HG02943 (cell line): ENCODE measurements around the gene DENND5A.

Experiments used
- ATAC-seq: cut with Tn5 transposase; IDR thresholded peaks from one replicate; pipeline ENCODE4 v1.9.1; 2021; ENCODE audit warnings: mild to moderate bottlenecking, low read depth, moderate library complexity; ENCODE audit not compliant: unreplicated experiment

Gene DENND5A

DNA sequence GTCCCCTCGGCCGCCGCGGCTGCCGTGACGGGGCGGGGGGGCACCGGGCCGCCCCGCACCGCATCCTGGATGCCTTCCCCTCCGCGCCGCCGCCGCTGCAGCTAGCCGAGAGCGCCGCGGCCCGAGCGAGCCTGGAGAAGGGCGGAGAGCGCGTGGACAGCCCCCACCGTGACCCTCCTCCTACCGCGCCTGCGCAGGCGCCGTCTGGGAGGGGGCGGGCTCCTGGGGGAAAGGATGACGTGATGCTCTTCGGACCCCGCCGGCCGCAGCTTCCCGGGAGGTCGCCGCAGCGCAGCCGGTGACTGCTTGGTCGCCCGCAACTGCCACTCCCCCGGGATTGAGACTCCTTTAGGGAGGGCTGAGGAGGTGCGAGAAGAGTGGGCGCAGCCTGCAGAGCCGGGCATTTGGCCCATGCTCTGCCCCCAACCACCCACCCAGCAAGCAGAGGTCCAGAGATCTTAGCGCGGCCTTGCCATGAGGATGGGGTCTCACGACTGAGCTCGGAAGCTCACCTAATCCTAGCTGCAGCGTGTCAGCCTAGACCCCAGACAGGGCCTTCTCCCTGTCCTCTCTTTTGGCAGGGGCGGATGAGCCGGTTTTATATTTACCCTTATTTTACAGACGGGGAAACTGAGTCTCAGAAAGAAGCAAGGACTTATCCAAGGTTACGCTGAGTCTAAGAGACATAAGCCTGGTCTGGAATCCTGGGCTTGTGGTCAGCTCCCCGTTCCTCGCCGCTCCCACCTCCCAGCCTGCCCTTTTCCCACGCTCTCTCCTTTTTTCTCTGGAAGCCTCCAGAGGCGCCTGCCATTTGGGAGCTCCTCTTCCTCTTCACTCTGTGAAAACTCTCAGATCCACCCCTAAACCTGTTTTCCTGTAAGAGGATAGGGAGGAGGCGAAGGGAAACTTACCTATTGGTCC, at the start of gene DENND5A:
Gene DENND5A (minus strand): TSS at position 140 of the 921 bp plus-strand sequence. CDS start 281 bp downstream, outside the sequence.
- ATAC-seq = no peak

DNA sequence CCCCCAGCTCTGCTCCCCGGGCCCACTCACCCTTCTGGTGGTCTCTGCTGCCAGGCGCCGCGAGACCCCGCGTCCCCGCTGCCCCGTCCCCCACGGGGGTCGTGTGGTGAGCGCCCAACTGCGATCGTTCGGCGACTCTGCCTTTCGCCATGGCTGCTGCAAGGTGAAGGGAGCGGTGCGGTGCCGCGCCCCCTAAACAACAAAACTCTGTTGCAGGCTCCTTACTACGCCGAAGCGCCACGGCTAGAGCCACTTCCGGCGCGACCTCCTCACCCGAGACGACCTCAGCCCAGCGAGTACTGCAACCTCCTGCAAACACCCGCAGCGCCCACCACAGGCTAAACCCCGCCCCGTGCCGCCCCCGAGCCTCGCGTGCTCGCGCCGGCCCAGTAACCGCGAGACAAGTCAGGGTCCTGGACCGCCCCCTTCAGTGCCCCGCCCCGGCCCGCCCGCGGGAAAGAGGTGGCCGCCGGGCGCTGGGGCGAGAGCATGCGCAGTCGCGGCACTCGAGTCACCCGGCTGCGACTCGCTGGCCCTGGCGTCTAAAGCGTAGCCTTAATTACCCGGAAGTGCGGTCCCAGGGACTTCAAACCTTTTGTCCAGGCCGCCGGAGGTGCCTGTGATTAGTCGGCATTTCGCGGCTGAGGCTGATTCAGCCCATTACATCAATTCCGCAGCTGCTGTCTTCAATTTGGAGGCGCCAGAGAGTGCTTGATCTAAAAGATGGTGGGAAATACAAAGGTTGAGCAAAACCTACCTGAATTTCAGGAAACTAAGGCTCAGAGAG, 49.3 kb upstream of the DENND5A start, which contains the start of gene TMEM41B:
Gene TMEM41B (minus strand): TSS at position 303 of the 787 bp plus-strand sequence. CDS start 152 bp downstream, at position 151.
- ATAC-seq = peak; percentile 96

DNA sequence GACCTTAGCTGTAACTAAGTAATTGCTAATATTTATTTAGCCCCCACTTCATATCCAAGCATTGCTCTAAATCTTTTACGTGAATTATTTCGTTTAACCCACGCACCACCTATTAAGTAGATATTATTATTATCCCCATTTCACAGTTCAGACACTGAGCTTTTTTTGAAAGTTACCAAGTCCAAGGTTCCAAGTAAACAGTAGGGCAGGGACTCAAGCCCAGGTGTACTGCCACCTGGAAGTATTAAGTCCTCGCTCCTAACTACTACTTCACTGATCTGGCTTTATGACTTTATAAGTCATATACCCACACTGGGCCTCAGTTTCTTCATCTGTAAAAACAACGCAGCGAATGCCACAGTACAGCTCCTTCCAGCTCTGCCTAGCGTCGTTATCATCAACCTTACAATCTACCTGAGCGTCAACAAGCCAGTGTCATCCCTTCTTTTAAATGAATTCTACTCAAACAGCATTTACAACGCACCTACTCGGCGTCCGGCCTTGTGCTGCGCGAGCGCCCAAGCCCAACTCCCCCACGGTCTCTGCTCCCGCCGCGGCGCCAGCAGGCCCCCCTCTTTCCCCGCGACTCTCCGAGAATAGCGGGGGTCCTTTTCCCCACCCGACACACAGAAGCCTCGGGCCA, 48.6 kb upstream of the DENND5A start:
- ATAC-seq = peak; percentile 11

DNA sequence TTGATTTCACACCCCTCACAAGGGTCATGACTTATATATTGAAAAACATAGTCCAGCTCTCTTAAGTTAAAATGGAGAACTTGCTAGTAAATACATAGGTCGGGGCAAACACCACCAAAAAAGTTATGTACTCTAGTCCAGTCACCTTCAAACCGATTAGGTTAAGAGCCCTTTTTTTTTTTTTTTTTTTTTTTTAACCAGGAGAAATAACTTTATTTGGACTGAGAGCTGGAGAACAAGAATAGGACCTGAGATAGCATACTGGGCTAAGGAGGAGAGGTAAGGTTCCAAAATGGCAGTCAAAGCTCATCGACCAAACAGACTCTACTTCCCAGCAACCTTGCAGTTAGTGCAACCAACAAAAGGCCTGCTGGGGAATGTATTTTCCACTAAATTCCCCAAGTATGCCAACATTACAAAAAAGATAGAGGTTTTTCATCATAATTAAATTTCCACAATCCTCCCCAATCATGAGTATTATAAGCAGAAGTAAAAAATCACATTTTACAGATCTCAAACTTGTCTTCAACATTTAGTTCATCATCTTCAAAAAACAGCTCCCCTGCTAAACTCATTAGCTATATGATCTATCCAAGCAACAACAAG, 45.4 kb upstream of the DENND5A start:
- ATAC-seq = no peak

DNA sequence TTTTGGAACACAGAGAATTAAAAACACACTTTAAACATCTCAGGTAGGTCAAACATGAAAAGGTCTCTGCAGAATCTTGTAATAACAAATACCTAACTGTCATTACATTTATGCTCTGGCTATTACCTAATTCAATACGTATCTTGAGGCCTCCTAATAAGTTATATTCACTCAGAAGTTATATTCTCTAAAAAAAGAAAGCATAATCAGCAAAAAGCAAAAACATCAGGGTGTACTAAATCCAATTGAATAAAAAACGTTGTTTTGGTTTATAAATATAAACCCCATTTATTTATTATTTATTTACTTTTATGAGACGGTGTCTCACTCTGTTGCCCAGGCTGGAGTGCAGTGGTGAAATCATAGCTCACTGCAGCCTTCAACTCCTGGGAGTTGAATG, 39.0 kb upstream of the DENND5A start:
- ATAC-seq = no peak

DNA sequence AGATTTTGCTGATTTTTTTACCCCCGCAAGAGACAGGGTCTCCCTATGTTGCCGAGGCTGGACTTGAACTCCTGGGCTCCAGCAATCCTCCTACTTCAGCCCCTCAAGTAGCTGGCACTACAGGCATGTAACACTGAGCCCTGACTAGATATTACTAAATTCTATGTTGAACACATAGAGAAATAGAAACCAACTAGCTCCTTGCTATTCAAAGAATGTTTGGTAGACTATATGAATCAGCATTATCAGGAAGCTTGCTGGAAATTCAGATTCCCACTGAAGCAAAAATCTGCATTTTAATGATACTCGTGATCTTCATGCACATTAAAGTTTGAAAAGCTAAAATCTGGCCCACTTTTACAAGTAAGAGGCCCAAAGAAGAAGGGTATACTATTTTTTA, 37.3 kb upstream of the DENND5A start:
- ATAC-seq = no peak

DNA sequence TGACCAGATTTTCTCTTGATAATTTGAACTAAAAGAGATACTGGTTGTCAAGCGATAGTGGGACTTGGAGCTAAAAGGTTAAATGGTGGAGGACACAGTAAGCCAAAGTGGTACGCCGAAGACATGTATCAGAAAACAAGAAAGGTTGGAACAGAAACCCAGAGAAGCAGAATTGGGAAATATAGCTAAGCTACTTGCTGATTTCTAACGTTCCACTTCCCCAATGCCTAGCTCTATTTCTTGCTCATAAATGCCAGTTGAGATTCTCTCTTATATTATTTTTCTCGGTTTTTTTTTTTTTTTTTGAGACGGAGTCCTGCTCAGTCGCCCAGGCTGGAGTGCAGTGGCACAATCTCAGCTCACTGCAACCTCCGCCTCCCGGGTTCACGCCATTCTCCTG, 36.6 kb upstream of the DENND5A start:
- ATAC-seq = no peak

DNA sequence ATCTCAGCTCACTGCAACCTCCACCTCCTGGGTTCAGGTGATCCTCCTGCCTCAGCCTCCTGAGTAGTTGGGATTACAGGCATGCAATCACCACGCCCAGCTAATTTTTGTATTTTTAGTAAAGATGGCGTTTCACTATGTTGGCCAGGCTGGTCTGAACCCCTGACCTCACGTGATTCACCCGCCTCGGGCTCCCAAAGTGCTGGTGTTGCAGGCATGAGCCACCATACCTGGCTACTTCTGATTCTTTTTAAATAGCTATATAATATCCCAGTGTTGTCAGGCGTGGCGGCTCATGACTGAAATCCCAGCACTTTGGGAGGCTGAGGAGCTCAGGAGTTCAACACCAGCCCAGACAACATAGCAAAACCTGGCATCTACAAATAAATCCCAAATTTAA, 28.5 kb upstream of the DENND5A start:
- ATAC-seq = no peak

DNA sequence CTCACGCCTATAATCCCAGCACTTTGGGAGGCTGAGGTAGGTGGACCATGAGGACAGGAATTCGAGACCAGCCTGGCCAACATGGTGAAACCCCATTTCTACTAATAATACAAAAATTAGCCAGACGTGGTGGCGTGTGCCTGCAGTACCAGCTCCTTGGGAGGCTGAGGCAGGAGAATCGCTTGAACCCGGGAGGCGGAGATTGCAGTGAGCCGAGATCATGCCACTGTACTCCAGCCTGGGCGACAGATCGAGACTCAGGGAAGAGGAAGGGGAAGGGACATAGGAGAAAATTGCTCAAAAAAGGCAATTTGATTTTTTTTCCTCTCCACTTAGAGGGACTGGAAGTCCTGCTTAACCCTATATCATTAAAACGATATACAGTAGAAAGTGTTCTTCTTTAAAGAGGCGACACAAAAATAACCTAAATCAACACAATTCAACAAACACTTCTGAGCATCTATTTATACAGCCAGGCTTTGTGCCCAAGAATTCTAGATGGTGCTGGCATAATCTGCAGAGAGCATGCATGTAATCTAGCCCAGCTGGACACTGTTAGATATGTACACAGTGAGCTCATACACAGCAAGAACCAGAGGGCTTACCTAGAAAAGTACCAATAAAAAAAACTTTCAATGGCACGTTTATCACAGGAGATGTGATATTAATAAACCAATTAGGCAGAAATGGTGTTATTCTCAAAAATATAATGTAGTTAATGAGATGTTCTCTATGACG, 20.9 kb upstream of the DENND5A start:
- no peak for ATAC-seq

DNA sequence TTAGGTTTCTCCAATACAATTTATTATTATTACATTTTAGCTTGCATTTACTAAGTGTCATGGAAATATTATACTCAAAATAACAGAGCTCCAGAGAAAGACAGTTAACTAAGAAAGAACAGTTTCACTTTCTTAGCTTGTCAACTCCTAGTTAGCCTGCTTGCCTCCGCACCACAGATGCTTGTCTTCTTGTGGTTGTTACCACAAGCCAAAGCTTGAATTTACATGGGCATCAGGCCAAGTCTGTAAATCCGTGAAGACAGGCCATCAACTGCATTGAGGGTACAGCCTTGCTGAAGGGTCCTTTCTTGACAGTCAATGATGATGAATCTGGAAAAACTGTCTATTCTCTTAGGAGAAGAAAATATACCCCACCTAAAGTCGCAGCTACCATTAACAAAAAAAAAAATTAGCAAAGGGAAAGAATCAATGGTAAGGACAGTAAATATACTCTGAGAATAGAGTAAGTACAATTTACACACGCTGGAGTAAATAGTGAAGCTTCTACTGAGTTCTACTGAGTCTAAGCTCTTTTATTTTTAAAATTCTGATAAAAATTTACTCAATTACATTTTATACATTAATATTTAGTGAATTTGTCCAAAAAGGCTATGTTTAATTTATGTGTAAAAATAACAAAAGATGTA, 15.6 kb upstream of the DENND5A start:
- peak; percentile 86 for ATAC-seq

DNA sequence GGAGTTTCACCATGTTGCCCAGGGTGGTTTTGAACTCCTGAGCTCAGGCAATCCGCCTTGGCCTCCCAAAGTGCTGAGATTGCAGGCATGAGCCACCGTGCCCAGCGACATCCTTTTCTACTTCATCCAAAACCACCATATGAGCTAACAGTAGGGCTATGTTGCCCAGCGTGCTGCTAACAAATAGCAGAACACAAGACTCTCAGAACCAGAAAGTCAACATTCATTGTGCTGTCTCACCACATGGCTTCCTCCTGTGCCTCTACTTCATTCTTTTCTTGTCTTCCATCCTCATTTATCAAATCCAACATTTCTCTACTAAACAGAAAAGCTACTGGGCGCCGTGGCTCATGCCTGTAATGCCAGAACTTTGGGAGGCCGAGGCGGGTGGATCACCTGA, 12.0 kb upstream of the DENND5A start:
- no peak for ATAC-seq

DNA sequence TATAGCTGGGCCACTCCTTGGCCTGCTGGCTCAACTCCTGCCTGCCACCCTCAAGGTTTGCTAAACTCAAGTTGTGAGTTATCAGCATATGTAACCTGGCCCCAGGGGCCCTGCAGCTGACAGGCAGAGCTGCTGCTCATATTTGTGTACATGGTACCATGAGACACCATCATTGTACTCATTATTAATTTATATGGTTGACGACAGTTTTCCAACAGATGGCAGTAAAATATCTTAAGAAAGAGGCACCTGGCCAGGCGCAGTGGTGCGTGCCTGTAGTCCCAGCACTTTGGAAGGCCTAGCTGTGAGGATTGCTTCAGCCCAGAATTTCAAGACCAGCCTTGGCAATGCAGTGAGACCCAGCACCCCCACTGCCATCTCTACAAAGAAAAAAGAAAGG, 11.4 kb upstream of the DENND5A start:
- no peak for ATAC-seq

DNA sequence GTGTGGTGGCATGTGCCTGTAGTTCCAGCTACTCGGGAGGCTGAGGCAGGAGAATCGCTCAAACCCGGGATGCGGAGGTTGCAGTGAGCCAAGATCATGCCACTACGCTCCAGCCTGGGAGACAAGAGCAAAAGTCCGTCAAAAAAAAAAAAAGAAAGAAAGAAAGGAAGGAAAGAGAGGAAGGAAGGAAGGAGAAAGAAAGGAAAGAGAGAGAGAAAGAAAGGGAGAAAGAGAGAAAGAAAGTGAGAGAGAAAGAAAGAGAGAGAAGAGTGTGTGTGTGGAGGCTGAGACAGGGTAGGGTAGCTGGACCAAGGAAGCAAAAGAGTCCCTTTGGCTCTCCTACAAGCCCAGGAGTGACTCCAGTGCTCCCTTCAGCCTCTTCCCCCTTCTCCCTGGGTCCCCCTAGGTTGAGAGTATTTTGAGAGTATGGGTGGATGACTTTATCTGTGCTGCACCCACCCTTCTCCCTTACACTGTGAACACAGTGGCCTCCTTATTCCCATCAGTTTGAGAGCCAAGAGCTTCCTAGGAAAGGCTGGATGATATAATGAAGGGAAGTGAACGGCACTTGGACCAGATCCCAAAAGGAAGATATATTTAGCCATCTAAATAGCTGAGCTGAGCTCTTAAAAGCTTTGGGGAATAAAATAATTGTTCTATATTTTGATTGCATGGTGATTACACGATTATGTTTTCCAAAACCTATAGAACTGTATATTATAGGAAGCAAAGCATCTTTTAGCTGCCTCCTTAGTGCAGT, 9.5 kb upstream of the DENND5A start:
- no peak for ATAC-seq

DNA sequence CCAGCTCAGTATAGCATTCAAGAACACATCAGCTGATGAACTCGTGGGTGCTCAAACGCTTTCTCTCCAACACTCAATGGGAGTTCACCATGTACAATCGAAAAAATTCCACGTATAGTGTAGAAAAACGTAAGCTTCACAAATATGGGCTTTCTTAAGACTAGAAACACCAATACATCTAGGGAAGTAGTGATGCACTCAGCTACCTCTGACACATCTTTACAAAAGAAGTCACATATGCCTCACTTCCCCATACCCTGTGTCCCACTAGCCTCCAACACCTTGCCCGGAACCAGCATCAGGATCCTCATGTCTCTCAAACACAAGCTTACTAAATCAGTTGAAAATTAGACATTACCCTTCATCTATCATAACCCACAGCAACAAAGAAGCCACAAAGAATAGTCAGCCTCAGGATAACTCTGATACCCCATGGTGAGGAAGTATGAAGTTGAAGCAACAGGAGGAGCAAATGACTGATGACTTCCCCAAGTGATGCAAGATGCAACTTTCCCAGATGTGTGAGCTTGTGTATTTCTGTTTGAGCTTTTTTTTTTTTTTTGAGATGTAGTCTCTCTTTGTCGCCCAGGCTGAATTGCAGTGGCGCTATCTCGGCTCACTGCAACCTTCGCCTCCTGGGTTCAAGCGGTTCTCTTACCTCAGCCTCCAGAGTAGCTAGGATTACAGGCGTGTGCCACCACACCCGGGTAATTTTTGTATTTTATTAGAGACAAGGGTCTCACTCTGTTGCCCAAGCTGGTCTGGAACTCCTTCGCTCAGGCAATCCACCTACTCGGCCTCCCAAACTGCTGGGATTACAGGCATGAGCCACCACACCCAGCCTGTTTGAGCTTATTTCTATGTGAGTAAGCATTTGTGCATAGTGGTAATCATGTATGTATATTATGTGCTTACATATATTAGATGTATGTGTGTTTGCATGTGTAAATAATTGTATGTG, 8.5 kb upstream of the DENND5A start:
- ATAC-seq = no peak

DNA sequence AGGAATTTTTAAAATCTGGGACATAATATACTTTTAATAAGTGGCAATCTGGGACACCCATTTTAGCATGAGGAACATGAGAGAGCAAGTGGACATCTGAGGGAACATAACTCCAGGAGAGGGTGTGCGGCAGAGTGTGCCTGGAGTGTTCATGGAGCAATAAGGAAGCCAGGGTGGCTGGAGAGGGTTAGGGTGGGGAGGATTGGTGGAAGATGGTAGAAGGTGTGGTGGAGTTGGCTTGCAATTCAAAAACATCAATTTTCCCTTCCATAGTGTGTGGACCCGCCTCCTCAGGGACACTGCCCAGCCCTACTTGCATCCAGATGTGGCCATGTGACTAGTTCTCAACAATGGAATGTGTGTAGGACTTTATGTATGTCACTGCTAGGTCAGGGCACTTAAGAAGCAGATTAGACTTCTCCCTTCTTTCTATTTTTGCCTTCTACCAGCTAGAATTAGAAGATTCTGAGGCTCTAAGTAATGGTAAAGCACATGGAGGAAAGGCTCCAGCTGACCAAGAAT, 4.4 kb upstream of the DENND5A start:
- no peak for ATAC-seq

DNA sequence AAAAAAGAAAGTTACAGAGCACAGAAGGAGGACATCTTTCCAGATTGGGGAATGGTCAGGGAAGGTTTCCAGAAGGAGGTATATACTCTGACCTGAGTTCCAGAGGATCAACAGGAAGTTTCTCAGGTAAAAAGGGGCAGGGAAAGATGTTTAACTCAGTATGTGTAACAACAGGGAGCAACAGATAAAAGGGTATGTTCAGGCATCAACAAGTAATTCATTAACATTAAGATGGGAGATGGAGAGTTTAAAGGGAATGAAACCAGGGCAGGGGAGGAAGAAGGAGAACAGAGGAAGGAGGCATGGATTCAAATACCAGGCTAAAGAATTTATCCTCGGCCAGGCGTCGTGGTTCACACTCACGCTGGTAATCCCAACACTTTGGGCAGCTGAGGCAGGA, 2.5 kb upstream of the DENND5A start:
- no peak for ATAC-seq

DNA sequence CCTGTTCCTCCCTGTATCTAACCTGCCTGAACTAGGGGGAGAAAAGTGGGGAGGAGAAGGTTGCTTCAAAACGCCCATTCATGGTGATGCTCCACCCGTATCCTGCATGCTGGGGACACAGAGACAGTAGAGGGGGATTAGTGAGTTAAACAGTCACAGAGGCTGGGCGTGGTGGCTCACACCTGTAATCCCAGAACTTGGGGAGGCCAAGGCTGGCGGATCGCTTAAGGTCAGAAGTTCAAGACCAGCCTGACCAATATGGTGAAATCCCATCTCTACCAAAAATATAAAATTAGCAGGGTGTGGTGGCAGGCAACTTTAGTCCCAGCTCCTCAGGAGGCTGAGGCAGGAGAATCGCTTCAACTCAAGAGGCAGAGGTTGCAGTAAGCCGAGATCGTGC, 1.8 kb upstream of the DENND5A start:
- no peak for ATAC-seq
